ENCODE results near the gene STX17. TPM values are rescaled to one million over a fixed set of nuclear protein-coding genes. Genes with fewer than 3 reads are reported as not detected.

Gene STX17
- total RNA-seq, 1 experiment from 2014 or later, result 11.5 TPM

- intact Hi-C loops (cut with micrococcal nuclease; ENCODE audit: unreplicated experiment), result no loop called here
Observed at GRCh38 chr9:99889120-99889519, 17.3 kb upstream of the STX17 start.

GRCh38 chr9:99894826-99895225 lies 11.6 kb upstream of the STX17 start:
- intact Hi-C loops (cut with micrococcal nuclease; ENCODE audit: unreplicated experiment), result no loop called here
- Histone ChIP-seq H3K36me3 (ENCODE audit: control insufficient read depth, insufficient read depth, low read length) (no peaks in the 10 kb centered on the region), H3K4me1 (ENCODE audit: control insufficient read depth, insufficient read depth, low read length) (no peaks in the 10 kb centered on the region), H3K27me3 (ENCODE audit: control insufficient read depth, insufficient read depth, low read length) (peaks cover 5% of the 10 kb centered on the region; the same call in 1 of the 2 replicates), H3K27ac (ENCODE audit: low read length) (no peak overlapping the region), H3K9me3 (ENCODE audit: control insufficient read depth, insufficient read depth, low read depth, low read length) (no peaks in the 10 kb centered on the region), H3K4me3 (ENCODE audit: low read depth in 2 of 2, low read length in 2 of 2) (no peak overlapping the region)
- in situ Hi-C loops (cut with HindIII; ENCODE audit: low pct_unique_long_range_greater_than_20kb, low sequenced_read_pairs), result no loop called here
- ATAC-seq (no peak), DNase-seq (ENCODE audit: low read depth, low spot score) (no peak)
- TF ChIP-seq SIN3A (IDR thresholded peaks at IDR 0.05; ENCODE audit: borderline replicate concordance, insufficient read depth, low read depth, low read length) (no peak), POLR2AphosphoS5 (IDR thresholded peaks at IDR 0.05; ENCODE audit: low read depth, low read length) (no peak), TCF7L2 (IDR thresholded peaks at IDR 0.05; ENCODE audit: low read depth, low read length) (no peak), CTCF (IDR thresholded peaks at IDR 0.05) (no peak), REST (IDR thresholded peaks at IDR 0.05; ENCODE audit: insufficient read depth in 1 of 2, low read depth in 2 of 2, low read length in 1 of 2) (no peak)
- BruUV-seq (replicated peaks), result no TSS peak
- CTCF ChIA-PET, result no interaction called here
- POLR2A ChIA-PET, result no interaction called here

More at GRCh38 chr9:99889120-99889519, 17.3 kb upstream of the STX17 start:
- no peaks in the 10 kb centered on the region for H3K4me1 ChIP-seq (ENCODE audit: control insufficient read depth, insufficient read depth, low read length)
- in situ Hi-C loops (cut with HindIII; ENCODE audit: low pct_unique_long_range_greater_than_20kb, low sequenced_read_pairs), result no loop called here
- no TSS peak for BruUV-seq (replicated peaks)
- ATAC-seq, result no peak
- POLR2A ChIA-PET, result no interaction called here
- no peak overlapping the region for H3K27ac ChIP-seq (ENCODE audit: low read length)
- CTCF ChIA-PET, result no interaction called here
- H3K27me3 ChIP-seq (ENCODE audit: control insufficient read depth, insufficient read depth, low read length), result peaks cover 5% of the 10 kb centered on the region; the same call in 1 of the 2 replicates
- no peaks in the 10 kb centered on the region for H3K36me3 ChIP-seq (ENCODE audit: control insufficient read depth, insufficient read depth, low read length)
- H3K4me3 ChIP-seq (ENCODE audit: low read depth in 2 of 2, low read length in 2 of 2), result no peak overlapping the region
- H3K9me3 ChIP-seq (ENCODE audit: control insufficient read depth, insufficient read depth, low read depth, low read length), result no peaks in the 10 kb centered on the region
- TF ChIP-seq REST (IDR thresholded peaks at IDR 0.05; ENCODE audit: insufficient read depth in 1 of 2, low read depth in 2 of 2, low read length in 1 of 2) (no peak), POLR2AphosphoS5 (IDR thresholded peaks at IDR 0.05; ENCODE audit: low read depth, low read length) (no peak), CTCF (IDR thresholded peaks at IDR 0.05) (no peak), TCF7L2 (IDR thresholded peaks at IDR 0.05; ENCODE audit: low read depth, low read length) (no peak), SIN3A (IDR thresholded peaks at IDR 0.05; ENCODE audit: borderline replicate concordance, insufficient read depth, low read depth, low read length) (no peak)
- DNase-seq (ENCODE audit: low read depth, low spot score), result no peak
